WTC11 (cell line): Measurements from ENCODE around the gene INSYN1. TPM values are rescaled to one million over a fixed set of nuclear protein-coding genes. Genes with fewer than 3 reads are reported as not detected.
A peak's percentile ranks its signal among the peaks of the same experiment; 100 is the strongest.

Experiments
- ATAC-seq: fragments of 200-7000 bp; cut with Tn5 transposase; 2 replicates; pipeline ENCODE4 v1.10.0; 2021; ENCODE audit warnings: mild to moderate bottlenecking, moderate library complexity
- CTCF ChIA-PET: fragments of 300-600 bp; sonication (Branson Sonifier 250); formaldehyde crosslinking; loops from one replicate; lab custom pipeline; 2021; ENCODE audit warnings: antibody characterized with exemption; lab: Charles Lee
- POLR2A ChIA-PET: fragments of 350-600 bp; sonication (Branson Sonifier 250); formaldehyde crosslinking; loops from one replicate; lab custom pipeline; 2021; ENCODE audit warnings: antibody characterized with exemption; lab: Charles Lee
- DNase-seq: peaks from one replicate; pipeline ENCODE4 v3.0.0; 2021; ENCODE audit warnings: low spot score
- H3K27ac Mint-ChIP-seq: 2 replicates; pipeline ENCODE4 v1.8.0; 2021; ENCODE audit warnings: mixed read lengths
- H3K27me3 Mint-ChIP-seq: 2 replicates; pipeline ENCODE4 v1.8.0; 2021; ENCODE audit warnings: low read depth, mild to moderate bottlenecking, moderate library complexity, mixed read lengths
- H3K36me3 Mint-ChIP-seq: 2 replicates; pipeline ENCODE4 v1.8.0; 2021; ENCODE audit warnings: mixed read lengths
- H3K4me1 Mint-ChIP-seq: 2 replicates; pipeline ENCODE4 v1.8.0; 2022; ENCODE audit warnings: mixed read lengths
- H3K4me3 Mint-ChIP-seq: 2 replicates; pipeline ENCODE4 v1.8.0; 2021; ENCODE audit warnings: mild to moderate bottlenecking, moderate library complexity, mixed read lengths
- H3K9me3 Mint-ChIP-seq: 2 replicates; pipeline ENCODE4 v1.8.0; 2021; ENCODE audit warnings: mixed read lengths
- AR ChIP-seq: fragments of 250-450 bp; sonication (Bioruptor Pico); IDR thresholded peaks from 2 replicates; pipeline ENCODE4 v1.9.0; 2021; ENCODE audit warnings: mild to moderate bottlenecking
- ATF3 ChIP-seq: sonication (generic); formaldehyde crosslinking; conservative IDR thresholded peaks from 2 replicates; pipeline ENCODE4 v1.8.1; 2022; ENCODE audit warnings: mild to moderate bottlenecking, missing genetic modification reagents
- EMX1 ChIP-seq: fragments of 250-450 bp; sonication (Bioruptor Pico); IDR thresholded peaks from 2 replicates; pipeline ENCODE4 v1.8.0; 2021; ENCODE audit warnings: mild to moderate bottlenecking
- ERG ChIP-seq: fragments of 250-450 bp; sonication (Bioruptor Pico); IDR thresholded peaks from 2 replicates; pipeline ENCODE4 v1.8.0; 2021; ENCODE audit warnings: mild to moderate bottlenecking
- ESRRA ChIP-seq: sonication (generic); formaldehyde crosslinking; IDR thresholded peaks from 2 replicates; pipeline ENCODE4 v1.8.1; 2022; ENCODE audit warnings: mild to moderate bottlenecking, missing genetic modification reagents, borderline replicate concordance
- FOXJ3 ChIP-seq: sonication (generic); formaldehyde crosslinking; IDR thresholded peaks from 2 replicates; pipeline ENCODE4 v1.9.0; 2021; ENCODE audit warnings: missing genetic modification reagents, mild to moderate bottlenecking, borderline replicate concordance
- GABPB1 ChIP-seq: sonication (generic); formaldehyde crosslinking; IDR thresholded peaks from 2 replicates; pipeline ENCODE4 v1.8.1; 2023; ENCODE audit warnings: mild to moderate bottlenecking, missing genetic modification reagents
- MAX ChIP-seq: sonication (generic); formaldehyde crosslinking; IDR thresholded peaks from 2 replicates; pipeline ENCODE4 v1.8.0; 2022; ENCODE audit warnings: mild to moderate bottlenecking, missing genetic modification reagents
- MYBL2 ChIP-seq: sonication (generic); formaldehyde crosslinking; IDR thresholded peaks from 2 replicates; pipeline ENCODE4 v1.8.1; 2023; ENCODE audit warnings: mild to moderate bottlenecking, moderate library complexity, missing genetic modification reagents
- NR2C2 ChIP-seq: sonication (generic); formaldehyde crosslinking; IDR thresholded peaks from 2 replicates; pipeline ENCODE4 v1.8.0; 2022; ENCODE audit warnings: mild to moderate bottlenecking, missing genetic modification reagents
- TEAD1 ChIP-seq: sonication (generic); formaldehyde crosslinking; IDR thresholded peaks from 2 replicates; pipeline ENCODE4 v1.8.0; 2022; ENCODE audit warnings: mild to moderate bottlenecking, missing genetic modification reagents
- TEAD4 ChIP-seq: sonication (generic); formaldehyde crosslinking; IDR thresholded peaks from 2 replicates; pipeline ENCODE4 v1.8.0; 2022; ENCODE audit warnings: mild to moderate bottlenecking, missing genetic modification reagents
- TP53 ChIP-seq: sonication (generic); formaldehyde crosslinking; IDR thresholded peaks from 2 replicates; pipeline ENCODE4 v1.8.1; 2023; ENCODE audit warnings: mild to moderate bottlenecking, missing genetic modification reagents
- USF1 ChIP-seq: sonication (generic); formaldehyde crosslinking; IDR thresholded peaks from 2 replicates; pipeline ENCODE4 v1.8.0; 2022; ENCODE audit warnings: mild to moderate bottlenecking, missing genetic modification reagents
- USF2 ChIP-seq: sonication (generic); formaldehyde crosslinking; IDR thresholded peaks from 2 replicates; pipeline ENCODE4 v1.8.1; 2023; ENCODE audit warnings: mild to moderate bottlenecking, missing genetic modification reagents, moderate library complexity
- ZNF121 ChIP-seq: sonication (generic); formaldehyde crosslinking; IDR thresholded peaks from 2 replicates; pipeline ENCODE4 v1.8.0; 2023; ENCODE audit warnings: missing genetic modification reagents
- ZNF263 ChIP-seq: sonication (generic); formaldehyde crosslinking; IDR thresholded peaks from 2 replicates; pipeline ENCODE4 v1.8.1; 2022; ENCODE audit warnings: low read depth, mild to moderate bottlenecking, moderate library complexity, missing genetic modification reagents
- ZNF396 ChIP-seq: fragments of 250-450 bp; sonication (Bioruptor Pico); IDR thresholded peaks from 2 replicates; pipeline ENCODE4 v1.8.0; 2021; ENCODE audit warnings: mild to moderate bottlenecking, moderate library complexity, borderline replicate concordance
- ZNF425 ChIP-seq: fragments of 250-450 bp; sonication (Bioruptor Pico); conservative IDR thresholded peaks from 2 replicates; pipeline ENCODE4 v1.9.0; 2021; ENCODE audit warnings: mild to moderate bottlenecking
- ZSCAN18 ChIP-seq: fragments of 250-450 bp; sonication (Bioruptor Pico); IDR thresholded peaks from 2 replicates; pipeline ENCODE4 v2.1.2; 2022; ENCODE audit warnings: mild to moderate bottlenecking, moderate library complexity
- total RNA-seq: library from RNA; stranded (reverse); gene quantifications from 3 replicates; pipeline ENCODE4 v1.2.3, GENCODE V29; 2021

The INSYN1 gene
- total RNA-seq, 1 experiment from 2014 or later, result 11.9 TPM

GRCh38 chr15:73716417-73716816, 36.7 kb downstream of the INSYN1 start:
- TF ChIP-seq USF1 (CRISPR knock-in tag), result no peak
- no peak for TF ChIP-seq TEAD4
- no peak for TF ChIP-seq ZNF396 (CRISPR knock-in tag)
- TF ChIP-seq ERG (CRISPR knock-in tag), result no peak
- no peak for TF ChIP-seq MAX (CRISPR knock-in tag)
- no peak for TF ChIP-seq EMX1 (CRISPR knock-in tag)
- no peak for TF ChIP-seq ZNF121 (CRISPR knock-in tag)
- TF ChIP-seq ZSCAN18 (CRISPR knock-in tag), result no peak
- no peak for TF ChIP-seq USF2 (CRISPR knock-in tag)
- TF ChIP-seq MYBL2, result no peak
- no peak for TF ChIP-seq ESRRA
- no peak for TF ChIP-seq GABPB1 (CRISPR knock-in tag)
- no peak for TF ChIP-seq TP53 (CRISPR knock-in tag)
- no peak for TF ChIP-seq ZNF425 (CRISPR knock-in tag)

GRCh38 chr15:73715417-73715816, 37.7 kb downstream of the INSYN1 start:
- ChIA-PET POLR2A (no interaction called here), CTCF (interaction anchor here (1.3 to 8.6 kb wide), 4 partner anchors 11 to 152 kb away, joined by 3 to 66 read pairs (median 4); no protein-coding TSS in a partner anchor)
- H3K27ac Mint-ChIP-seq, result no peak overlapping the region

More at GRCh38 chr15:73716417-73716816, 36.7 kb downstream of the INSYN1 start:
- ATAC-seq (no peak), DNase-seq (no peak)
- Mint-ChIP-seq H3K4me3 (no peak overlapping the region), H3K36me3 (peaks cover 21% of the 10 kb centered on the region), H3K27me3 (no peaks in the 10 kb centered on the region; the same call in 1 of the 2 replicates), H3K4me1 (no peaks in the 10 kb centered on the region), H3K9me3 (no peaks in the 10 kb centered on the region), H3K27ac (no peak overlapping the region)
- CTCF ChIA-PET, result interaction anchor here (1.3 to 8.6 kb wide), 6 partner anchors 12 to 151 kb away, joined by 3 to 66 read pairs (median 4); no protein-coding TSS in a partner anchor
- POLR2A ChIA-PET, result no interaction called here

More at GRCh38 chr15:73715417-73715816, 37.7 kb downstream of the INSYN1 start:
- Mint-ChIP-seq H3K4me3 (no peak overlapping the region), H3K36me3 (peaks cover 21% of the 10 kb centered on the region), H3K4me1 (no peaks in the 10 kb centered on the region), H3K9me3 (no peaks in the 10 kb centered on the region), H3K27me3 (no peaks in the 10 kb centered on the region; the same call in 1 of the 2 replicates)
- TF ChIP-seq NR2C2 (CRISPR knock-in tag) (no peak), FOXJ3 (CRISPR knock-in tag) (no peak), ATF3 (no peak), TEAD1 (CRISPR knock-in tag) (no peak), ZNF263 (CRISPR knock-in tag) (no peak), USF2 (CRISPR knock-in tag) (no peak), MAX (CRISPR knock-in tag) (no peak), AR (CRISPR knock-in tag) (no peak)
- no peak for DNase-seq
- ATAC-seq, result 0 out of 2 replicates have a peak, but pooled peaks have one; percentile 14
